ENCODE results near the gene OR51I2.

GRCh38 chr11:5421811-5422210 is 27.3 kb upstream of the OR51I2 start, which contains the start of gene OR51Q1:
- TF ChIP-seq RAD21 (CRISPR knock-in tag; IDR thresholded peaks at IDR 0.05), result no peak
- TF ChIP-seq RFX3 (CRISPR knock-in tag; IDR thresholded peaks at IDR 0.05), result no peak

Measured in HepG2 (cell line).